ENCODE measurements around the gene IGLL1. TPM values are rescaled to one million over a fixed set of nuclear protein-coding genes. Genes with fewer than 3 reads are reported as not detected.
"Not testable (repeated sequence)": the region's sequence is repeated elsewhere in the genome, so short reads cannot be mapped to it uniquely, and the experiment has no call there.

IGLL1 gene
- total RNA-seq, 4 donors from 2014 or later, result not detected

DNA sequence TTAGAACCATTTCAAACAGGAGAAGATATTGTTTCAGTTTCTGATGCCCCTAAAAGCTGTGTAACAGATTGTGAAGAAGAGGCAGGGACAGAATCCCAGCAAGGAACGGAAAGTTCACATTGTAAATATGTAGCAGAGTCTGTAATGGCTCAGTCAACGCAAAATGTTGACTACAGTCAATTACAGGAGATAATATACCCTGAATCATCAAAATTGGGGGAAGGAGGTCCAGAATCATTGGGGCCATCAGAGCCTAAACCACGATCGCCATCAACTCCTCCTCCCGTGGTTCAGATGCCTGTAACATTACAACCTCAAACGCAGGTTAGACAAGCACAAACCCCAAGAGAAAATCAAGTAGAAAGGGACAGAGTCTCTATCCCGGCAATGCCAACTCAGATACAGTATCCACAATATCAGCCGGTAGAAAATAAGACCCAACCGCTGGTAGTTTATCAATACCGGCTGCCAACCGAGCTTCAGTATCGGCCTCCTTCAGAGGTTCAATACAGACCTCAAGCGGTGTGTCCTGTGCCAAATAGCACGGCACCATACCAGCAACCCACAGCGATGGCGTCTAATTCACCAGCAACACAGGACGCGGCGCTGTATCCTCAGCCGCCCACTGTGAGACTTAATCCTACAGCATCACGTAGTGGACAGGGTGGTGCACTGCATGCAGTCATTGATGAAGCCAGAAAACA, 40.8 kb downstream of the IGLL1 start:
- 26% methylated on average over 20 of the region's 21 CpGs for WGBS
- H3K27me3 ChIP-seq, result no peaks in the 10 kb centered on the region
- no peaks in the 10 kb centered on the region for H3K9me3 ChIP-seq
- peak; percentile 79 to 84 for DNase-seq (ENCODE audit: low spot score in 2 of 2)
- H3K27ac ChIP-seq, result no peak overlapping the region
- H3K36me3 ChIP-seq, result no peaks in the 10 kb centered on the region
- TF ChIP-seq, protein P1, sequence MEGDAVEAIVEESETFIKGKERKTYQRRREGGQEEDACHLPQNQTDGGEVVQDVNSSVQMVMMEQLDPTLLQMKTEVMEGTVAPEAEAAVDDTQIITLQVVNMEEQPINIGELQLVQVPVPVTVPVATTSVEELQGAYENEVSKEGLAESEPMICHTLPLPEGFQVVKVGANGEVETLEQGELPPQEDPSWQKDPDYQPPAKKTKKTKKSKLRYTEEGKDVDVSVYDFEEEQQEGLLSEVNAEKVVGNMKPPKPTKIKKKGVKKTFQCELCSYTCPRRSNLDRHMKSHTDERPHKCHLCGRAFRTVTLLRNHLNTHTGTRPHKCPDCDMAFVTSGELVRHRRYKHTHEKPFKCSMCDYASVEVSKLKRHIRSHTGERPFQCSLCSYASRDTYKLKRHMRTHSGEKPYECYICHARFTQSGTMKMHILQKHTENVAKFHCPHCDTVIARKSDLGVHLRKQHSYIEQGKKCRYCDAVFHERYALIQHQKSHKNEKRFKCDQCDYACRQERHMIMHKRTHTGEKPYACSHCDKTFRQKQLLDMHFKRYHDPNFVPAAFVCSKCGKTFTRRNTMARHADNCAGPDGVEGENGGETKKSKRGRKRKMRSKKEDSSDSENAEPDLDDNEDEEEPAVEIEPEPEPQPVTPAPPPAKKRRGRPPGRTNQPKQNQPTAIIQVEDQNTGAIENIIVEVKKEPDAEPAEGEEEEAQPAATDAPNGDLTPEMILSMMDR (IDR thresholded peaks at IDR 0.05), result peak; percentile 87 to 93
- TF ChIP-seq POLR2A (IDR thresholded peaks at IDR 0.05), result no peak
- peaks cover 21% of the 10 kb centered on the region for H3K4me1 ChIP-seq
- H3K4me3 ChIP-seq, result no peak overlapping the region

DNA sequence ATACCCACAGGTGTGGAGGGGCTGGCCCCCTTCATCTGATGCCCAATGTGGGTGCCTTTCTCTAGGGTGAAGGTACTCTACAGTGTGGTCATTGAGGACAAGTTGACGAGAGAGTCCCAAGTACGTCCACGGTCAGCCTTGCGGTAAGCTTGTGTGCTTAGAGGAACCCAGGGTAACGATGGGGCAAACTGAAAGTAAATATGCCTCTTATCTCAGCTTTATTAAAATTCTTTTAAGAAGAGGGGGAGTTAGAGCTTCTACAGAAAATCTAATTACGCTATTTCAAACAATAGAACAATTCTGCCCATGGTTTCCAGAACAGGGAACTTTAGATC, 41.4 kb downstream of the IGLL1 start:
- 96% methylated on average over 6 of the region's 6 CpGs for WGBS
- H3K27ac ChIP-seq, result not testable (repeated sequence)

DNA sequence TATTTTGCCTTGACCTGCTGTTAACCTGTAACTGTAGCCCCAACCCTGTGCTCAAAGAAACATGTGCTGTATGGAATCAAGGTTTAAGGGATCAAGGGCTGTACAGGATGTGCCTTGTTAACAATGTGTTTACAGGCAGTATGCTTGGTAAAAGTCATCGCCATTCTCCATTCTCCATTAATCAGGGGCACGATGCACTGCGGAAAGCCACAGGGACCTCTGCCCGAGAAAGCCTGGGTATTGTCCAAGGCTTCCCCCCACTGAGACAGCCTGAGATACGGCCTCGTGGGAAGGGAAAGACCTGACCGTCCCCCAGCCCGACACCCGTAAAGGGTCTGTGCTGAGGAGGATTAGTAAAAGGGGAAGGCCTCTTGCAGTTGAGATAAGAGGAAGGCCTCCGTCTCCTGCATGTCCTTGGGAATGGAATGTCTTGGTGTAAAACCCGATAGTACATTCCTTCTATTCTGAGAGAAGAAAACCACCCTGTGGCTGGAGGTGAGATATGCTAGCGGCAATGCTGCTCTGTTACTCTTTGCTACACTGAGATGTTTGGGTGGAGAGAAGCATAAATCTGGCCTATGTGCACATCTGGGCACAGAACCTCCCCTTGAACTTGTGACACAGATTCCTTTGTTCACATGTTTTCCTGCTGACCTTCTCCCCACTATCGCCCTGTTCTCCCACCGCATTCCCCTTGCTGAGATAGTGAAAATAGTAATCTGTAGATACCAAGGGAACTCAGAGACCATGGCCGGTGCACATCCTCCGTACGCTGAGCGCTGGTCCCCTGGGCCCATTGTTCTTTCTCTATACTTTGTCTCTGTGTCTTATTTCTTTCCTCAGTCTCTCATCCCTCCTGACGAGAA, 42.0 kb downstream of the IGLL1 start:
- 83% methylated on average over 19 of the region's 19 CpGs for WGBS
- H3K4me1 ChIP-seq, result peaks cover 26% of the 10 kb centered on the region
- not testable (repeated sequence) for H3K4me3 ChIP-seq, H3K27me3 ChIP-seq, H3K36me3 ChIP-seq, H3K9me3 ChIP-seq, H3K27ac ChIP-seq
- peak; percentile 25 to 48 for DNase-seq (ENCODE audit: low spot score in 2 of 2)

More for the DNA sequence above, 41.4 kb downstream of the IGLL1 start:
- H3K9me3 ChIP-seq, H3K4me3 ChIP-seq, H3K27me3 ChIP-seq, H3K36me3 ChIP-seq: not testable (repeated sequence)
- peak in 1 of 2 donors; percentile 47 for DNase-seq (ENCODE audit: low spot score in 2 of 2)
- peaks cover 22% of the 10 kb centered on the region for H3K4me1 ChIP-seq

DNA sequence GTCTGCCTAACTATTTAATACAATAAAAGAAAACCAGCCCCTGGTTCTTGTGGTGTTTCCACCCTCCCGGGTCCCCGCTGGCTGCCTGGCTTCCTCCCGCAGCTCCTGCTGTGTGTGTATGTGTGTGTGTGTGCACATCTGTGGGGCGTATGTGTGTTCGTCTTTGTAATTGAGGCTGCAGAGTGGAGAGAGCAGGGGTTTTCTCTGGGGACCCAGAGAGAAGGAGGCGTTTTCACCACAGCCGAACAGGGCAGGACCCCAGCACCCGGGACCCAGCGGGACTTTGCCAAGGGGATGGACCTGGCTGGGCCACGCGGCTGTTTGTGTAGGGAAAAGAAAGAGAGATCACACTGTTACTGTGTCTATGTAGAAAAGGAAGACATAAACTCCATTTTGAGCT, 42.7 kb downstream of the IGLL1 start:
- Histone ChIP-seq H3K4me1 (peaks cover 21% of the 10 kb centered on the region), H3K36me3 (no peaks in the 10 kb centered on the region), H3K9me3 (no peaks in the 10 kb centered on the region), H3K4me3 (no peak overlapping the region), H3K27ac (no peak overlapping the region), H3K27me3 (peaks cover under 1% of the 10 kb centered on the region)
- DNase-seq (ENCODE audit: low spot score in 2 of 2), result peak; percentile 41
- 71% methylated on average over 11 of the region's 11 CpGs for WGBS
- TF ChIP-seq, protein P1 (IDR thresholded peaks at IDR 0.05), result no peak
- no peak for TF ChIP-seq POLR2A (IDR thresholded peaks at IDR 0.05)
- no peak for TF ChIP-seq POLR2AphosphoS5 (IDR thresholded peaks at IDR 0.05)
- no peak for TF ChIP-seq EP300 (IDR thresholded peaks at IDR 0.05)

DNA sequence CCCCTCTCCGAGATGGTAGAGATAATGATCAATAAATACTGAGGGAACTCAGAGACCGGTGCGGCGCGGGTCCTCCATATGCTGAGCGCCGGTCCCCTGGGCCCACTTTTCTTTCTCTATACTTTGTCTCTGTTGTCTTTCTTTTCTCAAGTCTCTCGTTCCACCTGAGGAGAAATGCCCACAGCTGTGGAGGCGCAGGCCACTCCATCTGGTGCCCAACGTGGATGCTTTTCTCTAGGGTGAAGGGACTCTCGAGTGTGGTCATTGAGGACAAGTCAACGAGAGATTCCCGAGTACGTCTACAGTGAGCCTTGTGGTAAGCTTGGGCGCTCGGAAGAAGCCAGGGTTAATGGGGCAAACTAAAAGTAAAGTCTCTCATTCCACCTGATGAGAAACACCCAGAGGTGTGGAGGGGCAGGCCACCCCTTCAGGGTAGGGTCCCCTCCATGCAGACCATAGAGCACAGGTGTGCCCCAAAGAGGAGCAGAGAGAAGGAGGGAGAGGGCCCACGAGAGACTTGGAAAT, 43.2 kb downstream of the IGLL1 start:
- WGBS, result 84% methylated on average over 17 of the region's 17 CpGs
- DNase-seq (ENCODE audit: low spot score in 2 of 2), result peak in 1 of 2 donors; percentile 45
- Histone ChIP-seq H3K27ac (no peak overlapping the region), H3K36me3 (no peaks in the 10 kb centered on the region), H3K9me3 (no peaks in the 10 kb centered on the region), H3K27me3 (peaks cover 2% of the 10 kb centered on the region), H3K4me1 (peaks cover 18% of the 10 kb centered on the region), H3K4me3 (no peak overlapping the region)
- no peak for TF ChIP-seq EP300 (IDR thresholded peaks at IDR 0.05)
- TF ChIP-seq, protein P1 (IDR thresholded peaks at IDR 0.05), result no peak
- TF ChIP-seq POLR2AphosphoS5 (IDR thresholded peaks at IDR 0.05), result no peak
- TF ChIP-seq POLR2A (IDR thresholded peaks at IDR 0.05), result no peak

DNA sequence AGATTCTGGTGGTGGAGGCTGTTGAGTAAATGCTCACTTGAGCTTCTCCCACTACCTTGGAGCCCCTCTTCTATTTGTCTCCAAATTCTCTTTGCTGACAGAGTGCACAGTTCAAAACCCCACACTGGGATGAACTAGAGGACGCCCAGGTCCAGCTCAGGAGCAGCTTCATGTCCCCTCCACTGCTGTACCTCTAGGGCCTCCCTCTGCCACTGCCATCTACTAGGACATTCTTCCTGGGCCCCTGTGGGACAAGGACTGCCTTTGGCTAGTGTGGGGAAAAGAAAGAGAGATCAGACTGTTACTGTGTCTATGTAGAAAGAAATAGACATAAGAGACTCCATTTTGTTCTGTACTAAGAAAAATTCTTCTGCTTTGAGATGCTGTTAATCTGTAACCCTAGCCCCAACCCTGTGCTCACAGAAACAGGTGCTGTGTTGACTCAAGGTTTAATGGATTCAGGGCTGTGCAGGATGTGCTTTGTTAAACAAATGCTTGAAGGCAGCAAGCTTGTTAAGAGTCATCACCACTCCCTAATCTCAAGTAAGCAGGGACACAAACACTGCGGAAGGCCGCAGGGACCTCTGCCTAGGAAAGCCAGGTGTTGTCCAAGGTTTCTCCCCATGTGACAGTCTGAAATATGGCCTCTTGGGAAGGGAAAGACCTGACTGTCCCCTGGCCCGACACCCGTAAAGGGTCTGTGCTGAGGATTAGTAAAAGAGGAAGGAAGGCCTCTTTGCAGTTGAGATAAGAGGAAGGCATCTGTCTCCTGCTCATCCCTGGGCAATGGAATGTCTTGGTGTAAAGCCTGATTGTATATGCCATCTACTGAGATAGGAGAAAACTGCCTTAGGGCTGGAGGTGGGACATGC, 44.1 kb downstream of the IGLL1 start:
- WGBS, result 71% methylated on average over 5 of the region's 5 CpGs
- H3K4me1 ChIP-seq, result peaks cover 21% of the 10 kb centered on the region
- H3K27me3 ChIP-seq, H3K4me3 ChIP-seq, H3K27ac ChIP-seq, H3K36me3 ChIP-seq, H3K9me3 ChIP-seq: not testable (repeated sequence)
- peak in 1 of 2 donors; percentile 55 for DNase-seq (ENCODE audit: low spot score in 2 of 2)
